Measurements from ENCODE around the gene NT5C1A.

Gene NT5C1A

GRCh38 chr1:39635205-39635870 is 36.6 kb downstream of the NT5C1A start:
- DNase-seq (ENCODE audit: low spot score): no peak

DNA sequence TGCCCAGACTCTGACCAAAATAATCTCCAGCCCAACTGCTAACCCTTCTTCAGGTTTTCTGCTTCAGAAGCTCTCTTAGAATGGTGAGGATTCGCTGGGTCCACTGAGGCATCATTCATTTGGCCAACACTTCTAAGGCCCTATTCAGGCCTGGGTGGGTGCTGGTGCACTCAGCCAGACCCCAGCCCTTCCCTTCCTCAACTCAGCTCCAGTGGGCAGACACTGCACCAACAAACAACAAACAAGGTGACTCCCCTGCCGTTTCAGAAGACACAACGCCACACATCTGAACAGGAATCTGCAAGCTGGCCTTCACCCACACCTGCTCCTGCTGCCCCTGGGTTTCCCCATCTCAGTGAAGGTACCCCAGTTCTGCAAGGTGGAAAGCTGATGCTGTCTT is 38.5 kb downstream of the NT5C1A start:
- DNase-seq (ENCODE audit: low spot score): no peak

DNA sequence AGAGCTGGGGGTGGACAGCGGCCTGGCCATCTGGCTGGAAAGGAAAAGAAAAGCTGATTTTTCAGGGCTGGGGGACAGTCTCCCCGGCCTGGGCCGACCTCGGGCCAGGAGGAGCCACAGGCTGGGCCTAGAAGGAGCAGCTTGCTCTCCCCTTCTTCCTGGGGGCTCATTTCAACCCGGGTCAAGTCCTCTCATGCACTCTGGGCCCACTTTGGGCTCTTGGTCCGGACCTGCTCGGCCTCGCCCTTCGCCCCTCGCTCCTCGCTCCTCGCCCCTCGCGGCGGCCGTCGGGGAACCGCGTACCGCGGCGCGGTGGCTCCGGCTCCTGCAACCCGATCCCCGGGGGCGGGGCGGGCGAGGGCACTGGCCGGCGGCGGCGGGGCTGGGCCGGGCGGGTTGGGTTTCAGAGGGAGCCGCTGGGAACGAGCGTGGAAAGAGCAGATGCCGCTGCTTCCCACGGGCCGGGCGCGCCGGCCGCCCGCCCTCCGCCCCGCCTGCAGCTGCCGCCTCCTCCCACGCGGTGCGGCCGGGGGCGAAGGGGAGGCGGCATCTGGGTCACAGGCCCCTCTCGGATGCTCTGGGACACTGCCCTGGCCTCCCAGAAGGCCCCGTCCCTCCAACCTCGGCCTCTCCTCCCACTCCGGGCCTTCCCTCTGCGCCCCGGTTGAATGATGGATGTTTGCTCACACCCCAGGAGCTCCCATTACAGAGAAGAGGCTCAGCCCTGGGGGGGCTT is 39.1 kb downstream of the NT5C1A start:
- DNase-seq (ENCODE audit: low spot score): no peak

DNA sequence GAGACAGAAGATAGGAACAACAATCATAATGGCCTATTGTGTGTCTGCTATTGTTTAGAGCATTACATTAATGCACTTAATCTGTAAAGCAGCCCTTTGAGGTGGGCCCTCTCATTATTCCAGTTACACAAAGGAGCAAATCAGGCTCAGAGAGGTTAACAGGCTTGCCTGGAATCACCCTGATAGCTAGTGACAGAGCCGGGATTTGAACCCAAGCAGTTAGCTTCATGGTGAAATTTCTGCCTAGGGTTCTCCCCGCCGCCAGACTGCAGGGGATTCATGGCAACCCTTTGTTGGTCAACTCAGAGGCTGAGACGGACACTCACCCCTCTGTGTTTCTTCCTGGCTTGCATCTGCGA is 39.6 kb downstream of the NT5C1A start:
- no peak for DNase-seq (ENCODE audit: low spot score)

DNA sequence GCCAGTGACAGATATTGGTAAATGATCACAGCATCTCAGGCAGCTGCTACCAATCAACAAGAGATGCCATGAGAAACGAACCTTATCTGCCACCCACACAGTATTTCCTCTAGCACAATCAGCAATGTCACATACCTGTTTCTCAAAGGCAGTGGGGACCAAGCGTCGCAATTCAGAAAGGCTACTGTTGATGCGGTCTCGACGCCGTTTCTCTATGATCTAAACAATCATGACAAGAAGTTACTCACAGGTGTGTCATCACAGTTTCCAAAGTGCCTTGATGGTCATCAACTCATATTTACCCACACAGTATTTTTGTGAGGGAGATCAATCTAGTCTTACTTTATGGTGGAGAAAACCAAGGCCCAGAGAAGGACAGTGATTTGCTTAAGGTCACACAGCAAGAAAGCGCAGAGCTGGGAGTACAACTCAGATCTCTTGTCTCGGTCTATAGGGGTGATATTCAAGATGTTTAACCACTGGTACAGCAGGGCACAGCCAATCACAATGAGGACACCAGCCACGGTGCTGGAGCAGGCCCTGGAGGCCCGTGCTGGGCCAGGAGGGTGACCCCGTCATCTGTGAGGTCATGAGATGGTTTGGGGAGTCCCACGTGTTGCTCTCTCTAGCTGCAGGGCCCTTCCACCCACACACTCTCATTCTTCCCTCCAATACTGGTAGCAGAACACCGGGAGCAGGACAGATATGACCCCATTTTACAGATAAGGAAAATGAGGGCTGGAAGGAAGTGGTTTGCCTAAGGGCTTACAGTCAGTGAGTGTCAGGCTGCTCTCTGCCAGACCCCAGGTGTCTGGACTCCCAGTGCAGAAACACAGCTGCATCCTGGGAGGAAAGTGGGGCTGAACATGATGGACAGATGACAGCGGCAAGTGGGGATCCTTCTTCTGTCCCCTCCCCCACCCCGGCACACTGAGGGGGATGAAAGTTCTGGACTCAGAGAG is 40.3 kb downstream of the NT5C1A start:
- peak; percentile 35 for DNase-seq (ENCODE audit: low spot score)

DNA sequence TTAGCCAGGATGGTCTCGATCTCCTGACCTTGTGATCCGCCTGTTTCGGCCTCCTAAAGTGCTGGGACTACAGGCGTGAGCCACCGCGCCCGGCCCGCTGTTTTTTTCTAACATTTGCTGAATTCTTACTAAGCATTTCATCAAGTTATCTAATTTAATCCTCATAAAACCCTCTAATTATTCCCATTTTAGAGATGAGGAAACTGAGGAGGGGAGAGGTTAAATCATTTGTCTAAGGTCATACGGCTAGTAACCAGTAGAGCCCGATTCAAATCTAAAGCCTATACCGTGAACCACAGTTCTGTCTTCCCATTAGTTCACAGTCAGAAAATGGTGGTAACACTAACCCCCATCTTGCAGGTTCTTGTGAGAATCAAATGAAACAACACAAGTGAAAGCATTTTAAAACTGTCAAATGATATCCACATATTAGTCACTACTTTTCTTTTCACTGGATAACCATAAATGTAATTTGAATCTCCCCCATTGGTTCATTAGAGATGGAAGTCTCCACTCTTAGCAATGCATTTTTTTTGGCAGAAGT is 43.0 kb downstream of the NT5C1A start:
- DNase-seq (ENCODE audit: low spot score): no peak

- DNase-seq (ENCODE audit: low spot score): no peak
Observed at GRCh38 chr1:39626646-39627045, 45.3 kb downstream of the NT5C1A start.

DNA sequence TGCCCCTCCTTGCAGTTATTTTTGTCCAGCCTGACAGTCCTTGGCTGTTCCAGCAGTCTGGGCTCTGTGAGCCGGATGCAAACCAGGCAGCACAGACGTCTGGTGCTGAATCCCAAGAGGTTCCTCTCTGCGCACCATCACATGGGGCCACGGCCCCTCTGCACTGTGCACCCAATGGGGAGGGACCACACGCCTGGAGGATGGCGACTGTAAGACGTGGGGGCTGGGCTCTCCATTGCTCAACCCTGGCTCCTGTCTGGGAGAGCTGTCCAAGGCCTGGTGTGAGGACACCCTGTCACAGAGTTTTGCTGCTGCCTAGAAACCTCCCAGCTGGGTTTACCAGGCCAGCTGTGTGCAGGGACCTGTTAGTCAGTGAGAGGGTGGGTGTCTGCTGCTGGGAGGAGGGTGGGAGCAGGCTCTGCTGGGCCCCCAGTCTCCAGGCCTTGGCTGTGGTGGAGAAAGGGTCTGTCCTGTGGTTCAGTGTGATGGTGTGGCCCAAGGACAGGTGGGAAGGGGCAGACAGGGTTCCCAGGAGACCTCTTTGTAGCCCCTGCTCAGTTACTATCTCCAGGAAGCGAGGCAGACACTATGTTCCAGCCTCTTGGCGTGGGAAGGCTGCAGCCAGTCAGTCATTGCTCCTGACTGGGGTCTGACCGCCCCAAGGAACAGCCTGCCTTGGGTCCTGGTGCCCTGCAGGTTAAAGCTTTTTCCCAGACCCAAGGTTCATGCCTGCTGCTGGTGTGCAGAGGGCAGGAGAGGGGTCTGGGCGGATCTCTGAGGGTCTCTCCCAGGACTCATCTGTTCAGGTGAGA is 46.2 kb downstream of the NT5C1A start:
- DNase-seq (ENCODE audit: low spot score): no peak

GRCh38 chr1:39625009-39625408 is 46.9 kb downstream of the NT5C1A start:
- DNase-seq (ENCODE audit: low spot score): no peak

DNA sequence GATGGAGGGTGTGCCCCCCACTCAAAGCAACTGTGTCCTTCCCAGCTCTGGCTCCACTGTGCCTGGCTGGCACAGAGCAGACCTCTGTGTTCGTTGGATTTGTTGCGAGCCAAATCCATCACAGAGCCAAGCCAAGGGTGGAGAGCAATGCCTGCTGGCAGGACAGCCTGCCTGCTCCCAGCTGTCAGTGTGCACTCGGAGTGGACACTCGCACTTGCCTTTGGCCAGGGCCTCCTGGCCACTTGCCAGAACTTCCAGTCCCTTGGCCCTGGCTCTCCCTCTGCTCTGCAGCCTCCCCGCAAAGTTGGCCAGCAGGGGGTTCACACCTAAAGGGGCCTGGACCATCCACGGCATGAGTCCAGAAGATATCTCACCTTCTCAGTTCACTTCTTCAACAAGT is 48.9 kb downstream of the NT5C1A start:
- no peak for DNase-seq (ENCODE audit: low spot score)

GRCh38 chr1:39622427-39622826 is 49.5 kb downstream of the NT5C1A start:
- no peak for DNase-seq (ENCODE audit: low spot score)

DNA sequence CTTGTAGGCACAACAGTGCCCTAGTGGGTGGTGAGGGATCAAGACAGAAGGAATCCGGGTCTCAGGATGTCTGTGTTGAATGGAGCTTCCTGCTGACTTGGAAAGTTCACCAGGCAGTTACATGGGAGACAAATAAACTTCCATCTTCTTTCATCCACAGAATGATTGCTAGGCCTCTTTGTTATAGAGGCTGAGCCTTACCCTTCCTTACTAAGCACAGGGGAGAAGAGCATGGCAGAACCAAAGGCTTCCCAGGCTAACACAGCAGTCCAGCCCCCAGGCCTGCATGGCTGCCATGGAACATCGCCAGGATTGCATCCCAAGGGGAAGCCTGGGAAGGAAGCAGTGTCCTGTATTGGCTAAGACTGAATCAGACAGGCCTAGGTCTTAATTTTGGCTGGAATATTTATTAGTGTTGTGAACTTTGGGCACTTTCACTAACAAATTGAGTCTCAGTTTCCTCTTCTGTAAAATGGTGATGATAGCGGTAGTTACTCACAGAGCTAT is 51.2 kb downstream of the NT5C1A start:
- no peak for DNase-seq (ENCODE audit: low spot score)

GRCh38 chr1:39617488-39618049 is 54.3 kb downstream of the NT5C1A start:
- DNase-seq (ENCODE audit: low spot score): no peak

DNA sequence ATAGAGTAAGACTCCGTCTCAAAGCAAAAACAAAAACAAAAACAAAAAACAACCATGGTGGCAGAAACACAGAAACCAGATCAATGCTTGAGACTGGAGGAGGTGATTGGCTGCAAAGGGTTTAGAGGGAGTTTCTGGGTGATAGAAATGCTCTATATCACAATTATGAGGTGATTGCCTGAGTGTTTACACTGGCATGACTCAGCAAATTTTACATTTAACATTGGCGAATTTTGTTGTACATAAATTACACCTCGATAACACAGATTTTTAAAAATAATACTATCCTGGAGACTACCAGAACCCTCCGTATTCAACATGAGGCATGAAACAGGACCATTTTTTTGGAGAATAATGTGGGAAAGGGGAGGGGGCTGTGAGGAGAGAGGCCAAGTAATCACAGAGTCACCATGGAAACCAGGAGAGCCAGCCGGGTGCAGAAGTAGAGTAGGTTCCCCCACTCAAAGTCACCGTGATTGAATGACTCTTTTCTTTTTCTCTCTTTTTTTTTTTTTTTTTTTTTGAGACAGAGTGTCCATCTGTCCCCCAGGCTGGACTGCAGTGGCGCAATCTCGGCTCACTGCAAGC is 56.7 kb downstream of the NT5C1A start:
- DNase-seq (ENCODE audit: low spot score): no peak

DNA sequence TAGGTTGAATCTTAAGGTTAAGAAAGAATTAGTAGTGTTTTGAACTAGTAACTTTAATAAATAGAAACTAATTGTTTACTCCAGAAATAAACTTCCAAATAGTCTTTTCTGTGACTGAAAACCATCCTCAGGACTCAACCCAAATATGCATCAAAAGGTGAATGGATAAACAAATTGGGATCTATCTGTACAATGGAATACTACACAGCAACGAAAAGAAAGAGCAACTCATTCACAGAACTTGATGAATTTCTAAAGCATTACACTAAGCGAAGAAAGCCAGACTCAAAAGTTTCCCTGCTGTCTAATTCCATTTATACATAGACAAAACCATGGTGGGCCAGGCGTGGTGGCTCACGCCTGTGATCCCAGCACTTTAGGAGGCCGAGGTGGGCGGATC is 57.4 kb downstream of the NT5C1A start:
- no peak for DNase-seq (ENCODE audit: low spot score)

DNA sequence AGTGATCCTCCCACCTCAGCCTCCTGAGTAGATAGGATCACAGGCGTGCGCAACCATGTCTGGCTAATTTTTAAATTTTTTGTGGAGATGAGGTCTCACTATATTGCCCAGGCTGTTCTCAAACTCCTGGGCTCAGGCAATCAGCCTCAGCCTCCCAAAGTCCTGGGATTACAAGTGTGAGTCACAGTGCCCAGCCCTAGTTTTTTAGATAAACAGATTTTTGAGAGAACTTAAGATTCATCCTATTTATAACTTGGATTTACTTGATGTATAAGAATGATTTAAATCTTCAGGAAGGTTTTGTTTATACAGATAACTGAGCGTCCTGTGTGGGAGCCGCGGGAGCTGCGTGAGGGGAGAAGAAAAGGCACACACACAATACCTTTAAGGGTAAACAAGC is 58.7 kb downstream of the NT5C1A start:
- DNase-seq (ENCODE audit: low spot score): no peak

DNA sequence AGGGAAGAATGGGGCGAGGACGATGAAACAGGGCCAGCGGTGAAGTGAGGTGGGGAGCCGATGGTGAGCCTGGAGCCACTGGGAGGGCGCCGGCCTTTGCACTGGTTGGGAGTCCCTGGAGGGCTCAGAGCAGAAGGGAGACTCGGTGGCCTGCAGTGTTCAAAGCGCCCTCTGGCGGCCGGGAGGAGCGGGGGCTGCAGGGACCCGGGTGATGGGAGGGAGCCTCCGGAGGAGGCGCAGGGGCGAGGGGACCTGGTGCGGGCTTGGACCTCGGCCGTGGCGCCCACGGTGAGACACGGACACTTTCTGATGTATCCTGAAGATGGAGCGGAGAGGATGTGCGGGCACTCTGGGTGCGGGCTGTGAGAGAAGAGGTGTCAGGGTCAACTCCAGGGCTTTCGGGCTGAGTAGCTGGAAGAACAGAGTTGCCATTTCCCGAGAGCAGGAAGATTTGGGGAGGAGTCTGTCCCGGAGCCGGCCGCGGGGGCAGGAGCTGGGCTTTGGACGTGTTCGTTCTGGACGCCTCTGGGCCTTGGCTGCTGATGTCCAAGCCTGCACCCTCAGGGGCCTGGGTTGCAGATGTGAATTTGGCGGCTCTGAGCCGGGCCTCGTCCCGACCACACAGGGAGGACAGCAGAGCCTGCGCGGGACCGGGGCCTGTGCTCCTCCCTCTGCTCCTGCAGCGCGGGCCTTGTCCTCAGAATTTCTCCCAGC is 62.1 kb downstream of the NT5C1A start:
- peak; percentile 54 for DNase-seq (ENCODE audit: low spot score)
